ENCODE data around the gene LIMS2.

Gene LIMS2

GRCh38 chr2:127607399-127607908 is 67.9 kb downstream of the LIMS2 start:
- Histone ChIP-seq H2AFZ (ENCODE audit: low read depth, low read length) (no peak overlapping the region), H3K27ac (ENCODE audit: low read length) (no peak overlapping the region)

GRCh38 chr2:127606625-127607398 is 68.5 kb downstream of the LIMS2 start:
- no peak overlapping the region for H3K4me2 ChIP-seq (ENCODE audit: low read length)

More at GRCh38 chr2:127607399-127607908, 67.9 kb downstream of the LIMS2 start:
- Histone ChIP-seq H3K4me1 (ENCODE audit: low read length) (no peaks in the 10 kb centered on the region), H4K20me1 (ENCODE audit: insufficient read depth, low read length) (no peaks in the 10 kb centered on the region), H3K9ac (ENCODE audit: low read length) (no peak overlapping the region), H3K27me3 (ENCODE audit: low read depth, low read length) (no peaks in the 10 kb centered on the region), H3K79me2 (ENCODE audit: low read length) (no peaks in the 10 kb centered on the region), H3K9me3 (ENCODE audit: insufficient read depth, low read length) (0 out of 2 replicates have a peak, but pooled peaks cover 4% of the 10 kb centered on the region), H3K4me2 (ENCODE audit: low read length) (no peak overlapping the region), H3K4me3 (ENCODE audit: low read length) (no peak overlapping the region), H3K36me3 (replicated peaks; ENCODE audit: low read depth, low read length) (no peaks in the 10 kb centered on the region)
- TF ChIP-seq EZH2phosphoT487 (IDR thresholded peaks at IDR 0.05; ENCODE audit: low read depth) (no peak), CTCF (IDR thresholded peaks at IDR 0.05; ENCODE audit: low read depth, low read length) (no peak)

GRCh38 chr2:127605691-127606263 is 69.6 kb downstream of the LIMS2 start:
- TF ChIP-seq EZH2phosphoT487 (IDR thresholded peaks at IDR 0.05; ENCODE audit: low read depth): no peak
- TF ChIP-seq CTCF (IDR thresholded peaks at IDR 0.05; ENCODE audit: low read depth, low read length): no peak
- Histone ChIP-seq H2AFZ (ENCODE audit: low read depth, low read length) (no peak overlapping the region), H3K36me3 (replicated peaks; ENCODE audit: low read depth, low read length) (no peaks in the 10 kb centered on the region), H3K4me1 (ENCODE audit: low read length) (no peaks in the 10 kb centered on the region), H3K79me2 (ENCODE audit: low read length) (no peaks in the 10 kb centered on the region), H3K27me3 (ENCODE audit: low read depth, low read length) (no peaks in the 10 kb centered on the region), H3K9ac (ENCODE audit: low read length) (no peak overlapping the region), H3K4me3 (ENCODE audit: low read length) (no peak overlapping the region), H3K9me3 (ENCODE audit: insufficient read depth, low read length) (0 out of 2 replicates have a peak, but pooled peaks cover 4% of the 10 kb centered on the region), H3K27ac (ENCODE audit: low read length) (no peak overlapping the region), H3K4me2 (ENCODE audit: low read length) (no peak overlapping the region), H4K20me1 (ENCODE audit: insufficient read depth, low read length) (no peaks in the 10 kb centered on the region)

More at GRCh38 chr2:127606625-127607398, 68.5 kb downstream of the LIMS2 start:
- Histone ChIP-seq H4K20me1 (ENCODE audit: insufficient read depth, low read length) (no peaks in the 10 kb centered on the region), H3K27ac (ENCODE audit: low read length) (no peak overlapping the region), H2AFZ (ENCODE audit: low read depth, low read length) (no peak overlapping the region), H3K36me3 (replicated peaks; ENCODE audit: low read depth, low read length) (no peaks in the 10 kb centered on the region), H3K4me1 (ENCODE audit: low read length) (no peaks in the 10 kb centered on the region), H3K9ac (ENCODE audit: low read length) (no peak overlapping the region), H3K27me3 (ENCODE audit: low read depth, low read length) (no peaks in the 10 kb centered on the region), H3K79me2 (ENCODE audit: low read length) (no peaks in the 10 kb centered on the region), H3K9me3 (ENCODE audit: insufficient read depth, low read length) (0 out of 2 replicates have a peak, but pooled peaks cover 4% of the 10 kb centered on the region), H3K4me3 (ENCODE audit: low read length) (no peak overlapping the region)
- no peak for TF ChIP-seq EZH2phosphoT487 (IDR thresholded peaks at IDR 0.05; ENCODE audit: low read depth)
- TF ChIP-seq CTCF (IDR thresholded peaks at IDR 0.05; ENCODE audit: low read depth, low read length): no peak

- no peak overlapping the region for H3K27ac ChIP-seq (ENCODE audit: low read length)
- H3K36me3 ChIP-seq (replicated peaks; ENCODE audit: low read depth, low read length): no peaks in the 10 kb centered on the region
- no peak overlapping the region for H2AFZ ChIP-seq (ENCODE audit: low read depth, low read length)
- H3K79me2 ChIP-seq (ENCODE audit: low read length): no peaks in the 10 kb centered on the region
- no peaks in the 10 kb centered on the region for H3K27me3 ChIP-seq (ENCODE audit: low read depth, low read length)
- no peak overlapping the region for H3K4me2 ChIP-seq (ENCODE audit: low read length)
- no peak overlapping the region for H3K4me3 ChIP-seq (ENCODE audit: low read length)
- no peaks in the 10 kb centered on the region for H3K4me1 ChIP-seq (ENCODE audit: low read length)
- 0 out of 2 replicates have a peak, but pooled peaks cover 4% of the 10 kb centered on the region for H3K9me3 ChIP-seq (ENCODE audit: insufficient read depth, low read length)
- H3K9ac ChIP-seq (ENCODE audit: low read length): no peak overlapping the region
- H4K20me1 ChIP-seq (ENCODE audit: insufficient read depth, low read length): no peaks in the 10 kb centered on the region
- TF ChIP-seq EZH2phosphoT487 (IDR thresholded peaks at IDR 0.05; ENCODE audit: low read depth) (no peak), CTCF (IDR thresholded peaks at IDR 0.05; ENCODE audit: low read depth, low read length) (no peak)
Observed at GRCh38 chr2:127604986-127605385, 70.3 kb downstream of the LIMS2 start.

All from OCI-LY3 (cell line).